ENCODE measurements around the gene MEGF11.

- TF ChIP-seq, protein P1, sequence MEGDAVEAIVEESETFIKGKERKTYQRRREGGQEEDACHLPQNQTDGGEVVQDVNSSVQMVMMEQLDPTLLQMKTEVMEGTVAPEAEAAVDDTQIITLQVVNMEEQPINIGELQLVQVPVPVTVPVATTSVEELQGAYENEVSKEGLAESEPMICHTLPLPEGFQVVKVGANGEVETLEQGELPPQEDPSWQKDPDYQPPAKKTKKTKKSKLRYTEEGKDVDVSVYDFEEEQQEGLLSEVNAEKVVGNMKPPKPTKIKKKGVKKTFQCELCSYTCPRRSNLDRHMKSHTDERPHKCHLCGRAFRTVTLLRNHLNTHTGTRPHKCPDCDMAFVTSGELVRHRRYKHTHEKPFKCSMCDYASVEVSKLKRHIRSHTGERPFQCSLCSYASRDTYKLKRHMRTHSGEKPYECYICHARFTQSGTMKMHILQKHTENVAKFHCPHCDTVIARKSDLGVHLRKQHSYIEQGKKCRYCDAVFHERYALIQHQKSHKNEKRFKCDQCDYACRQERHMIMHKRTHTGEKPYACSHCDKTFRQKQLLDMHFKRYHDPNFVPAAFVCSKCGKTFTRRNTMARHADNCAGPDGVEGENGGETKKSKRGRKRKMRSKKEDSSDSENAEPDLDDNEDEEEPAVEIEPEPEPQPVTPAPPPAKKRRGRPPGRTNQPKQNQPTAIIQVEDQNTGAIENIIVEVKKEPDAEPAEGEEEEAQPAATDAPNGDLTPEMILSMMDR (IDR thresholded peaks at IDR 0.05): no peak
- no peak for TF ChIP-seq POLR2A (IDR thresholded peaks at IDR 0.05; ENCODE audit: low read depth)
Observed at GRCh38 chr15:66067687-66068086, 185.9 kb downstream of the MEGF11 start.
